NCI-H226 (cell line): ENCODE data around the gene RCOR1.
"Not testable (repeated sequence)": the region's sequence is repeated elsewhere in the genome, so short reads cannot be mapped to it uniquely, and the experiment has no call there.

Experiments used
- DNase-seq: peaks from one replicate; pipeline ENCODE4 v3.0.0-alpha.2; 2015

The RCOR1 gene

DNA sequence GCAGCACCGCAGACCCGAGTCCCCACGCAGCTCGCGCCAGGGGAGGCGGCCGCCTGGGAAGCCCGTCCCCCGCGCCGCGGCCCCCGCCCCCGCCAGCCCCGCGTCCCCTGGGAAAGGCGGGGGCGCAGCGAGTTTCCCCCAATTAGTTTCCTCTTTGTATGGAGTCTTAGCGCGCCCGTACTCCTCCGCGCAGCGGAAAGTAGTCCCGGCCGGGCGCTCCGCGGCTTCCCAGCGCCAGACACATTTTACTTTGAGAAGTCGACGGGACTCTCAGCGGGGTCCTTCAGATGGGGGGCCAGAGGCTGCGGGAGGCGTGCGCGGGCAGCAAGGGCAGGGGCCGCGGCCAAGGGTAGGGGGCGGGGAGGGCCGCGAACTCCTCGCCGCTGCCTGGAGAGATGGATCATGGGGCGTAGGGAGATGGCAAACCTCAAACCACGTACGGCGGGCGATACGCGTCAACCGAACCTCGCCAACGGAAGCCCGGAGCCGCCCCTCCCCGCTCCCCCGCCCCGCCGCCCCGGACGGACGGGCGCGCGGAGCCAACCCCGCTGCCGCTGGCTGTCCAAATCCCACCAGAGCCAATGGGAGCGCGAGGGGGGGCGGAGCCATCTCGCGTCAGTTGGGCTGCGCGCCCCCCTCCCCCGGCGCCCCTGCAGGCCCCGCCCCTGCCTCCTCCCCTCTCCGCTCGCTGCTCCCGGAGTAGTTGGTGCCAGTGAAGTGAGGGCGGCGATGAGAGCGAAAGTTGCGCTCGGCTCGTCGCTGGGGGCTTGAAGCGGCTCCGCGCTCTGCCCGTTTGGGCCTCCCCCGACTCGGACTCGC, at the start of gene RCOR1:
TSS of gene RCOR1 (plus strand) at position 706 of the 819 bp plus-strand sequence. CDS start 238 bp downstream, outside the sequence.
- peak; percentile 95 for DNase-seq

DNA sequence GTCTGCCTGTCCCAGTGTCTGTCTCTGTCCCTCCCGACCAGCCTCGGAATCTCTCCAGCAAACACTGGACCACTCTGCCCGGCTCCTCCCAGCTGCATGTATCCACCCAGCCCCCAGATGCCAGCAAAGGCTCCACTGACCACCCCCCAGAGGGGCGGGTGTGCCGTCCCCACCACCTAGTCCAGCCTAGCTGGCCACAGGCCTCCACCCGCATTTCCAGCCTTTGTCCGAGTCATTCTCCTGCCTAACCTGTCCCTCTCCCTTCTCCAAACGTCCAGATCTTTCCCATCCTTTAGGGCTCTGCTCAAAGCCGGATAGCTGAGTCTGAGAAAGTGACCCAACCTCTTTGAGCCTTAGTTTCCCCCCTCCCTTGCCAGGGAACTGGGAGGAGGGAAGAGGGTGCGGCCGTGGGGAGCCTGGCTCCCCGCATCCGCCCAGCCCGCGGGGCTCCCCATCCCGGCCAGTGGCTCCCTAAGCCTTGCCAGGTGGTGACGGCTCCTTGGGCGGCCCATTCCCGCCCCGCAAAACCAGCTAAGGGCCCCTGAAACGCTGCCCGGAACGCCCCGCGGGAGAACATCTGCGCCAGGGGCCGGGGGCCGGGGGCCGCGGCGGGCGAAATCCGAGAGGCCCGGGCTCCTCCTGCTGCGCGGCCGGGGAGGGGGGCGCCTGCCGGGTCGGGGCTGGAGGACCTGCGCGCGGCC, 48.3 kb upstream of the RCOR1 start:
- no peak for DNase-seq

- DNase-seq, result no peak
Measured at GRCh38 chr14:102544747-102545460, 47.5 kb upstream of the RCOR1 start.

GRCh38 chr14:102545461-102546265, 46.8 kb upstream of the RCOR1 start:
- no peak for DNase-seq

- no peak for DNase-seq
Measured at GRCh38 chr14:102548616-102549240, 43.7 kb upstream of the RCOR1 start.

GRCh38 chr14:102550927-102551401, 41.5 kb upstream of the RCOR1 start:
- not testable (repeated sequence) for DNase-seq

- peak; percentile 54 for DNase-seq
Measured at GRCh38 chr14:102551995-102552705, 40.3 kb upstream of the RCOR1 start.

DNA sequence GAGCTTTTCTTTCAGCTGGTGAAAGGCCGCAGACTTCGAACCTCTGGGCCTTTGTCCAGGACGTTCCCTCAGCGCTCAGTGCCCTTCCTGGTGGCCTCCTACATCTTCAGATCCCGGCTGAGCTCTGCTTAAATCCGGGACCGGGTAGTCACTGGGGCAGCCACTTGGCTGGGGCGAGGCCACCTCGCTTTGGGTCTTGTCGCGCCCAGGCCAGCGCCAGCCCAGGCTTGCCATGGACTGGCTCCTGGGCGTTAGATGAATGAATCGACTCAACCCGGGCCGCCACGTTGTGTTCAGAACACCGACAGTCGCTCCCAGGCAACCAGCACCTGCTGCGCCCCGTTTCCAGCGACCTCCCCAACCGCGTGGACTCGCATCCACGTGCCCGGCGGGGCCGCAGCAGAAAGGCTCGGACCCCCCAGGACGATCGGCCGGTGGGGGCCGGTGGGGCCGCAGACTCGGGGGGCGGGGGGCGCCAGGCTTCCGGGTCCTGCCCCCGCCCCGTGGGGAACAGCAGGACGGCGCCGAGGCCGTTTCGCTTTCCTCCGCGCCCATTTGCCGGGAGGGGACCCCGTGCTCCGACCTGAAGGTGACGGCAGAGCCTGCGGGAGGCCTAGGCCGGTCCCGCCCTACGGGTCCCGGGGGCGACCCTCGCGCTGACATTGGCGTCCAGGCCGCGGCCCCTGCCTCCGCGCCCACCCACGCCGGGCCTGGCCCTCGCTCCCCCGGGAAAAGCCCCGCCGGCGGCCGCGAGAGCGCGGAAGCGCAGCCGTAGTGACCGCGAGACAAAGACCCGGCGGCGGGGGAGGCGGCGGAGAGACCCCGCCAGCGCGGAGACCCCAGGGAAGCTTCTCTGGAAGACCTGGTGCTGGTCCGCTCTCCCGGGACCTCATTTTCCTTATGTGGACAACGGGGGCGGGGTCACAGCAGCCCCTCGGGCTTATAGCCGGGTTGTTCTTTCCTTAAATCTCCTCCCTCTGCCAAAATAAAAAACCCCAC, 37.3 kb upstream of the RCOR1 start:
- no peak for DNase-seq

GRCh38 chr14:102556098-102556677, 36.3 kb upstream of the RCOR1 start:
- no peak for DNase-seq

- DNase-seq, result no peak
Measured at GRCh38 chr14:102557434-102558226, 34.8 kb upstream of the RCOR1 start.

- no peak for DNase-seq
Measured at GRCh38 chr14:102558556-102558955, 33.9 kb upstream of the RCOR1 start.

- no peak for DNase-seq
Measured at GRCh38 chr14:102560458-102561261, 31.8 kb upstream of the RCOR1 start.

DNA sequence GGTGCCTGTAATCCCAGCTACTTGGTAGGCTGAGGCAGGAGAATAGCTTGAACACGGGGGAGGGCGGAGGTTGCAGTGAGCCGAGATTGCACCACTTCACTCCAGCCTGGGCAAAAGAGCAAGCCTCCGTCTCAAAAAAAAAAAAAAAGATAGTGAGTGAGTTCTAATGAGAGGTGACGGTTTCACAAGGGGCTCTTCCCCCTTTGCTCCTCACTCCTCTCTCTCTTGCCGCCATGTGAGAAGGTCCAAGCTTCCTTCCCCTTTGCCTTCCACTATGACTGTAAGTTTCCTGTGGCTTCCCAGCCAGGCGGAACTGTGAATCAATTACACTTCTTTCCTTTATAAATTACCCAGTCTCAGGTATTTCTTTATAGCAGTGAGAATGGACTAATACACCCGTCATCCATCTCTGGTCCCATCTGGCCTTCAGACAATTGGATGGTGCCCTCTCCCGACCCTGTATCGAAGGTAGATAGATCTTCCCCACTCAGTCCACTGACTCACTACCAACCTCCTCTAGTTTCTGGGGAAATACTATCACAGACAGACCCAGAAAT, 27.0 kb upstream of the RCOR1 start:
- no peak for DNase-seq

- no peak for DNase-seq
Measured at GRCh38 chr14:102565959-102566358, 26.5 kb upstream of the RCOR1 start.

DNA sequence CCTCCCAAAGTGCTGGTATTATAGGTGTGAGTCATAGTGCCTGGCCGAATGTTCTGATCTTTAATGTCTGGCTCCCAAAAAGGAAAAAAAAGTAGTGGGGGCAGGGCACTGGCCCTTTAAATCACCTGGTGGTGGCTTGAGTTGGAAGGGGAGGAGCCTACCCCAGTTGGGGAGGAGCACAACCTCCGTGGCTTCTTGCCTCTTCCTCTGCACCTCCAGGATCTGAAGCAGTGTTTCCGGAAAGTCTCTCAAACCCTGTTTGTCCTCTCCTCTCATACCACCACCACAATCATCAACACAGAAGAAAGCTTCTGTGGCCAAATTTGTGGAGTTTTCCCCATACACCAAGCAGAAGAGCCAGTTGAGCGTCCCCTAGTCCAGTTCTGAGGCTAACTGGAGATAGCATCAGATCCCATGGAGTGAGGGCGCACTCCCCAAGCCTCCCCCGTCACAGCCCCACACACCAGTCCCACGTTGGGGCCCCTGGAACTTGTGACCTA, 24.3 kb upstream of the RCOR1 start:
- peak; percentile 20 for DNase-seq

- DNase-seq, result no peak
Measured at GRCh38 chr14:102570334-102570995, 22.0 kb upstream of the RCOR1 start.

- DNase-seq, result no peak
Measured at GRCh38 chr14:102571043-102571442, 21.4 kb upstream of the RCOR1 start.
